ENCODE measurements around the gene LYSMD4. TPM values are rescaled to one million over a fixed set of nuclear protein-coding genes. Genes with fewer than 3 reads are reported as not detected.

LYSMD4 gene
- polyA plus RNA-seq, 10 donors, result 6.4 to 12.2 (median 8.8) TPM

DNA sequence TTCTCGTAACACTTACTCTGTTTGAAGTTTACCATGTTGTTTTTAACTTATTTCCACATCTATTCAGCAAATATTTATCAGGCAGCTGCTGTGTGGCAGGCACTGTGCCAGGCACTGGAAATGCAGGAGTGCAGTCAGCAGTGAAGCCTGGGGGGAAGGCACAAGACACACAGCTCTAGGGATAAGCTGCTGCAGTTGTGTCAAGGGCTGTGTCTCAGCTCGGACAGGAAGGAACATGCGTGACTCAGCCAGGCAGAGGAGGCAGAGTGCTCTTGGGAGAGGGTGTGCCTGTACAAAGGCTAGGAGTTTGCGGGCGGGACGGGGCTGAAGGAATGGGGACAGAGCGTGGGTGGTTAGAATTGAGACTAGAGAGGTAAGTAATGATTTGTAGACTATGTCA is 24.7 kb downstream of the LYSMD4 start:
- DNase-seq, result peak; percentile 52 to 71 (median 55)

DNA sequence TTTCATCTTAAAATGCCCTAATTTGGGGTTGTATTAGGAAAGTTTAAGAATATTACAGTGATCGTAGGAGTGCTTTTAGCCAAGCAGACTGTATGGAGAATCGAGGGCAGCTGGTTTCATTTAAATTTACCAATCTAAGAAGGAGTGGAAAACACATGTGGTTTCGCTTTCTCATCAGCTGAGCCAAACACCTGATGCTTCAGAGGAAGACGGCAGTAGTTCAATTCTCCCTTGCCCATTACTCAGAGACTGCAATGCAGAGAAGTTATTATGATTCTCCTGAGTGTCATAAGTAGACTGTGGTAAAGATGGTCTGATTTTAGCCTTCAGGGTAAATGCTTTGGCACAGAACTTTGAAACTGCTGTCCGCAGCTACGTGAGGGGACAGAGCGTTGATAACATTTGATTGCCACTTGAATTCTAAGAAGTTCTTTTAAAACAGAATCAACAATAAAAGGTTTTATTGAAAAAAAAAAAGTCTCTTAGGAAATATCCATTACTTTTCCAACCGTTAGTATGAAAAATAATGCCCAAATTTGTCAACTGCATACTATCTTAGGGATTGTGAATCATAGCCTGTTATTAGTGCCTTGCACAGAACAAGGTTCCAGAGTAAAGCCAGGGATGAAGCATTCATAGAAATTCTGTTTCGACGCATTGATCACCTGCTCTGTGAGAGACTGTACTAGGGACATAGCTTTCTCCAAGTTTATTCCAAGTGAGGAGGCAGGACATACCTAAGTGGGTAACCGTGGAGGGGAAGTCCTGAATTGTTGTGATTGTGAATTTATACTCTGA is 25.6 kb downstream of the LYSMD4 start:
- peak; percentile 45 to 84 (median 74) for DNase-seq

DNA sequence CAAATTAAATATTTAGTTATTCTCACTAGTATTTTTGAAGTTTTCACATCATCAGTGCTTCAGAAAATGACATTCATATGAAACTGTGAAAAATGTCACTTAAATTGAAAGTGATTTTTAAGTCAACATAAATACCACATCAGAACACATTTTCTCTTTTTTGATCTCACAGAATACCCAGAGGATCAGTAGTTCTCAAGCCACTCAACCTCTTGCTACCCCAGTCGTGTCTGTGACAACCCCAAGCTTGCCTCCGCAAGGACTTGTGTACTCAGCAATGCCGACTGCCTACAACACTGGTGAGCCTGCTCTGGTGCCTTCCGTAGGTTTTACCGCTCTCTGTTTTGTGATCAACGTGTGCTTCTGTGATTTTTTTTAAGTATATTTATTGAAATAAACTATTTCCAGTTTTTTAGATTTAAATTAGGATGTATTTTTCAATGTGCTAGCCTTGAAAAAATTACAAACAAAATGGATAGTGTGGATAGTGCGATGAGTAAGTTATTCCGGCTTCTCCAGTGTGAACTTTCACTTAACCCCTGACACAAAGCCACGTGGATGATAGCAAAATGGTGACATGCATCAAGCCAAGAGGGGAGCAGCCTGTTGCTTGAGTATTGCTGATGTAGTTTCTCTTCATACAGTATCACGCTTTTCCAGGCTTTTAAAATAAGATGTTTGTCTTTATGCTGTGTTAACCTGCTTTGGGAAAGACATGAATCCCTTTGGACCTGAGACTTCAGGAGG is 26.5 kb downstream of the LYSMD4 start:
- no peak for DNase-seq

DNA sequence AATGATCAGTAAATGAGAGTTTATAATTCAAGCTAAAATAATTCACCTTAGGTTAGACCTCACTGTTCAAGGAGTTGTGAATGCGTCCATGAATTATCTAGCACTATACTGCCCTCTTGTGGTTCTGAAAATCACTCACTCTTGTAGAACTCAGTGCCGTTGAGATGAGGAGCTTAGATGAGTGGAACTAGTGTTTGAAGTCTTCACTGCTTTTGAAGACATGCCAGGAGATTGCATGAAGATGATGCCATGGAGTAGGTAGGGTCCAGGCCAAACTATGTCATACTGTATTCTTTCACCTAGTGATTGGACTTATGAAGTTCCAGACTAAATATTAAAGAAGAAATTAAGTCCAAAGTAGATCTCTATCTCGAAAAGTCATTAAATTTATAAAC is 28.8 kb downstream of the LYSMD4 start:
- peak; percentile 86 to 91 (median 87) for DNase-seq

DNA sequence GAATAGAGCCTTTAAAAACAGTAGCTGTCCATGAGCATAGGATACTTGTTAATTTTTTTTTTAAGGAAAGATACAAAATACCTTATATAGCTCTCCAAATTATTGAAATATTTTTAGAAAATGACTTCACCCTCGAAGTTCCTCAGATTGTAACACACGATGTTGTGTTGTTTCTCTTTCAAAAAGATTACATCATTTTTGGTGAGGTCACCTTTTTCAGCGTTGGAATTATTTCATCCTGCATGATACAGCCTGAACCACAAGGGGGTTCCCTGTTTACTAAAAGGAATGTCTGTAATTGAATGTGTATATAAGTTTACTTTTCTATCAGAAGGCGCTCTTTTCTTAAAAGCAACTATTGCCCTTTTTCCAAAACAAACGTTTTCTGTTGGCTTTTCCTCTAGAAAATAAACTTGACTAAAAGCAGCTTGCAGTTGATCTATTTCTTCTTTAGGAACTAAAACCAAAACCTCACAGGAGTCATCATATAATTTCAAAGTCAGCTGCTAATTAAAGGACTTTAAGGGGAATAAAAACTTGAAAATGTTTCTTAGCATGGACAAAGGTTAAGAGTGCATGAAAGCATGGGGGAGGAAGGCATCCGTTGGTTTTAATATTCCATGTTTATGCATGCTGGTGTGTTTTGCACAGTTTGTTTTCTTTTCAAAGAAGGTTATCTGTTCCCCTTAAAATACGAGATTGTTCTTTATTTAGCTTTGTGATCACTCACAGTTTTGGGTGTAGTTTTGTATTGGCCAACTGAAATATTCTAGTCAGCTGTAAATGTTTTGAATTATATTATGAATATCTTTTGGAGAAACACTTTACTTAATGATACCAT is 29.4 kb downstream of the LYSMD4 start:
- peak; percentile 84 to 90 (median 84) for DNase-seq

DNA sequence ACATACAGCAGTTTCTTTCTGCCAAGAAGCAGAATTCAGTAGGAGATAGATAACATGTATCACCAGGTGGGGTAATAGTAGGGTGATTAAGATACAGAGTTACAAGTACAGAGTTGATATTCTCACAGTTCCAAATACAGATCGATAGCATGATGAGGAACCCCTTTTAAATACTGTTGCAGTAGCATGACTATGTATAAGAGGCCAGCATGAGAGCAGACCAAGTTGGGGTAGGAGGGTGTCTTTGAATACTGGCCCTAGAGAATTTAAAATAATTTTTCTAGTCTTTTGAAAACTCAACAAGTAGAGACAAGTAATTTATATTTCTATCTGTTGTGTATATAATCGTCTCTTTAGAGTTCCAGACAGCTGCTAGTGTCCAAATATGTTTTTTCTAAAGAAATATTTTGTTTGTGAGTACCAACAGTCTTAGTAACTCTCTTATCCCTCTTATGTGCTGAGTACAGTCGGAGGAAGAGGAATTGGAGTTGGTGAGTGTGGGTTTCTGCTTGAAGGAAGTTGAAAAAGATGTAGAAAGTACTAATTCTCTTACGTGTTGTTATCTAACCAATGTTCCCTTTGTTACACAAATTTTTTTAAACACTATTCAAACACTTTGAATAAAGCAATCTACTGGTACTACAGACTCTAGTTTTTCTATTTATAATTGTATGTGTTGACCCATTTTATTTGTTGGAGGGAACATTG is 30.2 kb downstream of the LYSMD4 start:
- peak in 2 of 3 donors; percentile 41 to 65 for DNase-seq

DNA sequence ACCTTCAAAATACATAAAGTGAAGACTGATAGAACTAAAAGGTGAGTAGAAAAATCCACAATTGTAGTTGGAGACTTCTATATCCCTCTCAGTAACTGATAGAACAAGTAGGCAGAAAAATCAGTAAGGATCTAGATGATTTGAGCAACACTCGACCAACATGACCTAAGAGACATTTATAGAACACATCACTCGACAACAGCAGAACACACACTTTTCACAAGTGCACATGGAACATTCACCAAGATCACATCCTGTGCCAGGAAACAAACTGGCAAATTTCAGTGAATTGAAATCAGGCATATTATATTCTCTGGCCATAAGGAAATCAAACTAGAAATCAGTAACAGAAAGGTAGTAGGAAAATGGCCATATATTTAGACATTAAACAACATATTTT is 37.1 kb downstream of the LYSMD4 start:
- no peak for DNase-seq

DNA sequence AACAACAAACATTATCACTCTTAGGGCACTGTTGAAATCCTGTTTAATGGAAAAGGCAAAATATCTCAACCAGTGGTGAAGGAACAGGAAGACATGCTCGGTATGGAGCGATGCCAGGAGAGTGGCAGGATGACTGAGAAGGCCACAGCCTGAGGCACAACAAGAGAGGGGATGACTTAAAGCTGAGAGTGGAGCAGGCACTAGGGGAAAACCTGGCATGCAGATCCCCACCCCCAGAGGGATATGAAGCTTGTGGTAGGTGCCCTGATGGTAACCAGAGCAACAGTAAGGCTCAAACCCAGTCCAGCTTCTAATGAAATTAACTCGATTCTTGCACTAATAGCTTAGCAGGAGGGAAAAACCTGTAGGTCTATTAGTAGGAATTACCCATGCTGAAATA is 40.4 kb downstream of the LYSMD4 start:
- DNase-seq, result no peak

DNA sequence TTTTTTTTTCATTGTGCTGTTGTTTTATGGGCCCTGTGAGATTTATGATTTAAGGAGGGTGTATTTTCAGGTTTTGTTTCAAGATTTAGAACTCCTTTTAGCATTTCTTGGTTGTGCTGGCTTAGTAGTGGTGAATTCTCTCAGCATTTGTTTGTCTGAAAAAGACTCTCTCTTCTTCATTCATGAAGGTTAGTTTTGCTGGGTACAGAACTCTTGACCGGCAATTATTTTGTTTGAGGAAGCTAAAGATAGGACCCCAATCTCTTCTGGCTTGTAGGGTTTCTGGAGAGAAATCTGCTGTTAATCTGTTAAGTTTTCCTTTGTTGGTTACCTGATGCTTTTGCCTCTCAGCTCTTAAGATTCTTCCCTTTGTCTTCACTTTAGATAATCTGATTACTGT is 46.9 kb downstream of the LYSMD4 start:
- no peak for DNase-seq

DNA sequence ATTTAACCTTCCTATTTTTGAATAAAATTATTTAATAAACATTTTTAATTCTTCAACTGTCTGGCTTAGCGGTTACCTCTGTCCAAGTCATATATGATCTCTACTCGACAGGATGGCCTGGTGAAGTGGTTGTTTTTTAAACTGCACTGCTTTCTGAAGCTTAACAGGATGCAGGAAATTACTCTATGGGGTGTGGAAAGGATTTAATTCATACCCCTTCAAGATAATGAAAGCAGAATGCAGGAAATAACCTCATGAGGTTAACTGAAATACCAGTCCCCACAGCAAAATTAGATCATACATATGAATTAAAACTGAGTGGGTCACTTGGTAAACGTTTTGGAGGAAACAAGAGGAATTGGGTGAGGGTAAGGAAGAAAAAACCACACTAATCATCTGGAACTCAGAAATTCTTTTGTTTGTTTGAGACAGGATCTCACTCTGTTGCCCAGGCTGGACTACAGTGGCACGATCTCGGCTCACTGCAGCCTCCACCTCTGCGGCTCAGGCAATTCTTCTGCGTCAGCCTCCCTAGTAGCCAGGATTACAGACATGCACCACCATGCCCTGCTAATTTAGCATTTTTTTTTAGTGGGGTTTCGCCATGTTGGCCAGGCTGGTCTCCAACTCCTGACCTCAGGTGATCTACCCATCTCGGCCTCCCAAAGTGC is 50.1 kb downstream of the LYSMD4 start:
- DNase-seq, result no peak

DNA sequence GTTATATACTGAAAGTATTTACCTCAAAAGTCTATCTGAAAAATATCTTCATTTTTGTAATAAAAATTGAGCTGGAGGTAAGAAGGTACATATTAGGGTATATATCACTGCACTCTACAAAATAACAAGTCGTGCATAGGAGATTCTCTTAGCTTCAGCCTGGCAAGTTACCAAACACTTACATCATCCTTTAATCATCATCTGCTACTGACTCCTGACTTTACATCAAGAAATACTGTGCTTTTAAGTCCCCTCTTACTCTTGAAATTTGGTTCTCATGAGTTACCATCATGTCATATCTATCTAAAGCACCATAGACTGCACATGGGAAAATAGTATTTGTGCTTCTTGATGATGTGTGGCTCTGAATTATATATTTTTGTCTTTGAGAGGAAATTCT is 50.8 kb downstream of the LYSMD4 start:
- peak; percentile 52 to 74 (median 63) for DNase-seq

DNA sequence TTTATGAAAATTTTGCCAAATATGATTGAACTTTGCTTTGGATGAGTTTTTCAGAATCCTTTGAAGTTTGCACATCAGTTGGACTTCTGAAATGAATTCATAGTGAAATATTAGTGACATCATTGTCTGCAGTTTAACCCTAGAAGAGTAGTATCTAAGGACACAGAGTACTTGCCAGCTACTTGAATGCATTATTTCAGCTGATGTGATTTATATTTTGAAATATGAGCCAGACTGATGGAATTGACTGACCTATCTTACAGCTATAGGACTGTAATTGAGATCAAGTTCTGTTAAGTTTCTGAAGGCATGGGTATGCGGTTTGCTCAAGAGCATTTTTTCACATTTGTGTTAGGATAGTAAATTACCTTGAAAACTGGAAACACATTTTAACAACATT is 51.2 kb downstream of the LYSMD4 start:
- no peak for DNase-seq

DNA sequence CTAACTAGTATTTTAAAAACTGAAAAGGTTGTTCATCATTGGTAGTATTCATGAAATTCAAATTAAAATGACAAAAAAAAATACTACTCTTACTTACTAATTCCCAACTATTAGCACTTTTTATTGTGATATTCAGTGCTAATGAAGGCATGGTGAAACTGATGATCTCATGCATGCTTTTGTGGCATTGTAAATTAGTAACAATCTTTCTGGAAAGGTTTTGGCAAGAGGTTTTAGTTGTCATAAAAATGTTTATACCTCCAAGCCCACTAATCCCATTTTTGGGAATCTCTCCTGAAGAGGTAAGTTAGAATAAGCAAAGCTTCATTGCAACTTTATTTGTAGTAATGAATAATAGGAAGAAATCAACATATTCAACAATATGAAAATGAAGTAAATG is 53.0 kb downstream of the LYSMD4 start:
- DNase-seq, result no peak

DNA sequence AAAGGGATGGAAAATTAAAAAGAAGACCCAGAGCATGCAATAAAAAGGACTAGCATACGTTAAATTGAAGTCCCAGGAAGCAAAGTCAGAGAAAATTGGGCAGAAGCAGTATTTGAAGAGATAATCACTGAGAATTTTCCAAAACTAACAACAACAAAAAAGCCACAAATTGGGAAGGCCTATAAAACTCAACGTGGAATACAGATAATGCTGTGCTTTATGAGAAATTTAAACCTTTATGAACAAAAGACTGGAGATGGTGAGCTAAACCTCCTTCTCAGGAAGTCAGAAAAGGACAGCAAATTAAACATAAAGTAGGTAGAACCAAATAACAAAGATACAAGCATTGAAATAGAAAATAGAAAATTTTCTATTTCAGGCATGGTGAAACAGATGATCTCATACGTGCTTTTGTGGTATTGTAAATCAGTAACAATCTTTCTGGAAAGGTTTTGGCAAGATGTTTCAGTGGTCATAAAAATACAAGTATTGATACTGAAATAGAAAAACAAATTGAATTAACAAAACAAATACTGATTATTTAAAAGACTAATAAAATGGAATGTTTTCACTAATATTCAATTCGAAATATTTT is 55.6 kb downstream of the LYSMD4 start:
- DNase-seq, result no peak

Other genes with a start within 250 kb of the LYSMD4 start
- 10 to 100 TPM; 42.6 to 63.7 (median 53.7) TPM for gene MEF2A, start 167.5 kb downstream of the LYSMD4 start, polyA plus RNA-seq (ENCODE audit: insufficient read length in 10 of 10)

All from muscle of back (tissue), 11 donors.